Measurements from ENCODE around the gene FBXL5.

DNA sequence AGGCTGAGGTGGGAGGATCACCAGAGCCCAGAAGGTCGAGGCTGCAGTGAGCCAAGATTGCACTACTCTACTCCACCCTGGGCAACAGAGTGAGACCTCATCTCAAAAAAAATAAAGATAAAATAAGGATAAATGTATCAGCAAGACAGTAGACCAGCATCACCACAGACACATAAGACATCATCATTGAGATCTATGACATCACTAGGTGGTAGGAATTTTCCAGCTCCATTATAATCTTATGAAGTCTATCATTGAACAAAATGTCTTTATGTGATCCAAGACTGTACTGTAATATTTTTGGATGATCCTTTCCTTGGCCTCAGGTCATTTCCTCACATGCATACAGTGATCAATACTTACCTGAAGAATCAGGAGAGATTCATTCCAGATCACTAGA, 18.2 kb upstream of the FBXL5 start:
- TF ChIP-seq, protein P1, sequence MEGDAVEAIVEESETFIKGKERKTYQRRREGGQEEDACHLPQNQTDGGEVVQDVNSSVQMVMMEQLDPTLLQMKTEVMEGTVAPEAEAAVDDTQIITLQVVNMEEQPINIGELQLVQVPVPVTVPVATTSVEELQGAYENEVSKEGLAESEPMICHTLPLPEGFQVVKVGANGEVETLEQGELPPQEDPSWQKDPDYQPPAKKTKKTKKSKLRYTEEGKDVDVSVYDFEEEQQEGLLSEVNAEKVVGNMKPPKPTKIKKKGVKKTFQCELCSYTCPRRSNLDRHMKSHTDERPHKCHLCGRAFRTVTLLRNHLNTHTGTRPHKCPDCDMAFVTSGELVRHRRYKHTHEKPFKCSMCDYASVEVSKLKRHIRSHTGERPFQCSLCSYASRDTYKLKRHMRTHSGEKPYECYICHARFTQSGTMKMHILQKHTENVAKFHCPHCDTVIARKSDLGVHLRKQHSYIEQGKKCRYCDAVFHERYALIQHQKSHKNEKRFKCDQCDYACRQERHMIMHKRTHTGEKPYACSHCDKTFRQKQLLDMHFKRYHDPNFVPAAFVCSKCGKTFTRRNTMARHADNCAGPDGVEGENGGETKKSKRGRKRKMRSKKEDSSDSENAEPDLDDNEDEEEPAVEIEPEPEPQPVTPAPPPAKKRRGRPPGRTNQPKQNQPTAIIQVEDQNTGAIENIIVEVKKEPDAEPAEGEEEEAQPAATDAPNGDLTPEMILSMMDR (conservative IDR thresholded peaks at IDR 0.05): no peak
- no peak for TF ChIP-seq ZFX (IDR thresholded peaks at IDR 0.05)

Data from C4-2B (cell line).